ENCODE results near the gene TARM1. TPM values are rescaled to one million over a fixed set of nuclear protein-coding genes. Genes with fewer than 3 reads are reported as not detected.

TARM1 gene
- total and polyA plus RNA-seq, 2 of the 4 experiments (the other 2 are of a cell fraction): not detected

- no peak overlapping the region for H2BK120ac ChIP-seq (ENCODE audit: low read depth, low read length)
- DNase-seq: no peak
- H4K5ac ChIP-seq (ENCODE audit: low read depth, low read length): no peak overlapping the region
- H3K23ac ChIP-seq (ENCODE audit: low read depth, low read length): no peak overlapping the region
- in situ Hi-C loops (cut with MboI; ENCODE audit: low sequenced_read_pairs): no loop called here
- H3K9me1 ChIP-seq (ENCODE audit: insufficient read depth, low read length): no peaks in the 10 kb centered on the region
- H3K27me3 ChIP-seq (ENCODE audit: control insufficient read depth, insufficient read depth, low read length): no peaks in the 10 kb centered on the region
- no peak overlapping the region for H3K4me2 ChIP-seq (ENCODE audit: low read depth, low read length)
- H3K56ac ChIP-seq (ENCODE audit: extremely low read depth, insufficient read depth, low read length): no peak overlapping the region; the same call in 1 of the 2 replicates
- H3K27ac ChIP-seq (ENCODE audit: insufficient read depth, low read length): no peak overlapping the region
- no peak overlapping the region for H2AFZ ChIP-seq (replicated peaks; ENCODE audit: low read length, poor library complexity)
- no peak overlapping the region for H2BK15ac ChIP-seq (ENCODE audit: low read depth, low read length)
- intact Hi-C loops (cut with micrococcal nuclease): no loop called here
- TF ChIP-seq NFE2L2 (IDR thresholded peaks at IDR 0.05; ENCODE audit: low read depth, low read length) (no peak), SMC3 (IDR thresholded peaks at IDR 0.05; ENCODE audit: low read depth, low read length) (no peak), MXI1 (IDR thresholded peaks at IDR 0.05; ENCODE audit: borderline replicate concordance, low read depth, low read length) (no peak), BHLHE40 (IDR thresholded peaks at IDR 0.05; ENCODE audit: low read depth, low read length) (no peak), MAFK (IDR thresholded peaks at IDR 0.05; ENCODE audit: low read depth, low read length) (no peak), CTCF (conservative IDR thresholded peaks at IDR 0.05; ENCODE audit: low read depth, low read length) (no peak), CEBPB (IDR thresholded peaks at IDR 0.05; ENCODE audit: low read depth, low read length) (no peak), RFX5 (IDR thresholded peaks at IDR 0.05; ENCODE audit: low read depth, low read length) (no peak), RAD21 (IDR thresholded peaks at IDR 0.05; ENCODE audit: low read length) (no peak)
- dilution Hi-C loops (cut with HindIII; ENCODE audit: low sequenced_read_pairs, unreplicated experiment): no loop called here
- H2AK9ac ChIP-seq (replicated peaks; ENCODE audit: low read depth, low read length, poor library complexity): no peak overlapping the region
- H2BK5ac ChIP-seq (ENCODE audit: low read depth, low read length, poor library complexity, severe bottlenecking): no peak overlapping the region
- no peak overlapping the region for H2BK20ac ChIP-seq (ENCODE audit: low read depth, low read length)
- no peak overlapping the region for H3K4ac ChIP-seq (ENCODE audit: low read depth, low read length)
- H3K4me3 ChIP-seq (ENCODE audit: insufficient read depth, low read depth, low read length): no peak overlapping the region
- H3K14ac ChIP-seq (replicated peaks; ENCODE audit: low read depth, low read length): no peak overlapping the region
- no peaks in the 10 kb centered on the region for H3K36me3 ChIP-seq (ENCODE audit: control insufficient read depth, insufficient read depth, low read length)
- no peaks in the 10 kb centered on the region for H3K4me1 ChIP-seq (ENCODE audit: control insufficient read depth, insufficient read depth, low read length)
- H3K9me3 ChIP-seq (ENCODE audit: control insufficient read depth, insufficient read depth, low read length): no peaks in the 10 kb centered on the region
- H4K91ac ChIP-seq (ENCODE audit: insufficient read depth, low read depth, low read length): no peak overlapping the region
- no TSS peak for BruUV-seq (replicated peaks)
- POLR2A ChIA-PET (ENCODE audit: unreplicated experiment): no interaction called here
- no peak overlapping the region for H4K8ac ChIP-seq (ENCODE audit: low read depth in 2 of 2, low read length in 2 of 2)
- no peak overlapping the region for H2AK5ac ChIP-seq (ENCODE audit: low read depth, low read length)
- H3K18ac ChIP-seq (ENCODE audit: low read depth, low read length): no peak overlapping the region
- H4K20me1 ChIP-seq (ENCODE audit: insufficient read depth, low read length): no peaks in the 10 kb centered on the region
- WGBS, 2 experiments (ENCODE audit: extremely low coverage in 2 of 2, insufficient read length in 1 of 2): 66% methylated on average over 7 of the region's 9 CpGs; no CpG with 5 or more reads in 1 of the 2 experiments
- no peak overlapping the region for H3K9ac ChIP-seq (ENCODE audit: low read depth, low read length)
- CTCF ChIA-PET: no interaction called here
- H3K79me1 ChIP-seq (ENCODE audit: low read depth in 1 of 2, low read length in 2 of 2): no peaks in the 10 kb centered on the region
- ATAC-seq (ENCODE audit: low read depth): no peak
Measured at GRCh38 chr19:54062643-54063042, 18.5 kb downstream of the TARM1 start.

Data from IMR-90 (cell line).